Limb (tissue), 2 donors: ENCODE results near the gene MED26.

Experiments used
- DNase-seq, 2 donors: peaks; one replicate each; pipeline ENCODE4 v3.0.0-alpha.2; 2016; ENCODE audit errors: extremely low spot score in 2 of 2

The MED26 gene

DNA sequence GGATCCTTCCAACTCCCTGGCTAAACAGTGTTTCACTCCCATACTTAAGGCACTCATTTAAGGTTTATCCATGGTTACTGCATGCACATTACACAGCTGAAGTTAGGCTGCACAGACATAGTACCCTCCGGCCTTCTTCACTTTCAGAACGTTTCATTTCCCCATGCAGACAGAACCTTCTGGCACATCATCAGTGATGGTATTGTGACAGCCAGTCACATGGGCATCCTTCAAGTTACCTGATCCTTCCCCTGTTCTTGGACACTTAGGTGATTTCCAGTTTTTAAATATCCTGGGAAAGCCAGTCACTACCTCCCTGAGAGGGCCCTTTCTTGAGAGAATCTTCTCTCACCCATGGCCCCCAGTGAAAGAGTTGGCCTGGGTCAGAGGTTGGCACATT lies 22.8 kb upstream of the MED26 start:
- no peak for DNase-seq

DNA sequence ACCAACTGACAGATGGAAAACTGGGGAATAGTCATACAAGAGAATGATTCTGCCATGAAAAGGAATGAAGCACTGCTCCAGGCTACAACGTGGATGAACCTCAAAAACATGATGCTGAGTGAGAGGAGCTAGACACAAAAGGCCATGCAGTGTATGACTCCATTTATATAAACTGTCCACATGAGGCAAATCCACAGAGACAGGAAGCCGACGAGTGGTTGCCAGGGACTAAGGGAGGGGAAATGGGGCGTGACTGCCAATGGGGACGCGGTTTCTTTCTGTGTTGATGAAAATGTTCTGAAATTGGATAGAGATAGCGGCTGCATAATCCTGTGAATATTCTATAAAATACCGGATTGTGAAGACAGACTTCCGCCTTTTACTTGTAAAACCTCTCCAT lies 21.7 kb upstream of the MED26 start:
- DNase-seq, result no peak

DNA sequence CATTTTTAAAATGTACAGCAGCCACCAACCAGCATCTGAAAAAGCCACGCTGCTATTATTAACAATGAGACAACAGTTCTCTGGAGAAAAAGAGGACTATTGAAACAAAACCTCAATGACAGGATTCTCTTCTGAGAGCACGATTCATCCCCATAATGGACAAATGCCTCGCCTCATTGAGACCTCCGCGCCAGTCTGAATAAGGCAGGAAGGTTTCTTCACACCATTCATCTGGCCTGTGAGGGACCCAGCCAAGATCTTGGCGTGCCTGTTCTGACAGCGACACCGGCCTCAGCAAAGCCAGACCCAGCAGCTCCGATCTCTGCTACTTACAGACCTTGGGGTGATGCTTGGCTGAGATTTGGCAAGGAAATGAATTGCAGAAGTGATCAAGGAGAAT lies 17.1 kb upstream of the MED26 start:
- no peak for DNase-seq

DNA sequence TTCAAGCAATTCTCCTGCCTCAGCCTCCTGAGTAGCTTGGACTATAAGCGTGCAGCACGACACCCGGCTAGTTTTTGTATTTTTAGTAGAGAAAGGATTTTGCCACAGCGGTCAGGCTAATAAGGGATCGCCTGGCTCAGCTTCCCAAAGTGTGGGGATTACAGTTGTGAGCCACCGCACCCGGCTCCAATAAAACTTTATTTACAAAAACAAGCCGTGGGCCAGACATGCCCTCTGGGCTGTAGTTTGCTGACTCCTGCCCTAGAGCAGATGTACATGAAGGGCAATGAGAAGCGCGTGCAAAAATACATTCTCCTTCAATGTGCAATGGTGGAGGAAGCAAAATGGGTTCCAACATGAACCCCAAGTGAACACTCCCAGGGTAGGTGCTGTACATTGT lies 13.7 kb upstream of the MED26 start:
- no peak for DNase-seq

DNA sequence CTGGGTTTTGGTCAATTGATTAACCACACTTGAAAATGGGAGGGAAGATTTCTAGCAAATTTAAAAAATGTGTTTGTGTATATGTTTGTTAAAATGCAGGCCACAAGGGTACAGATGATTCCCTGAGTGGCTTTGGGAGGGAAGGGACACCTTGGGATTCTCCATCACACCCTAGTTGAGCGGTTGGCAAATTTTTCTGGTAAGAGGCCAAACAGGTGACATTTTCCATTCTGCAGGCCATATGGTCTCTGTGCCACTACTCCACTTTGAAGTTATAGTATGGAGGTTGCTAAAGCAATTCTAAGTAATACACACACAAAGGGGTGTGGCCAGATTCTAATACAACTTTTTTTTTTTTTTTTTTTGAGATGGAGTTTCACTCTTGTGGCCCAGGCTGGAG lies 12.9 kb upstream of the MED26 start:
- no peak for DNase-seq

DNA sequence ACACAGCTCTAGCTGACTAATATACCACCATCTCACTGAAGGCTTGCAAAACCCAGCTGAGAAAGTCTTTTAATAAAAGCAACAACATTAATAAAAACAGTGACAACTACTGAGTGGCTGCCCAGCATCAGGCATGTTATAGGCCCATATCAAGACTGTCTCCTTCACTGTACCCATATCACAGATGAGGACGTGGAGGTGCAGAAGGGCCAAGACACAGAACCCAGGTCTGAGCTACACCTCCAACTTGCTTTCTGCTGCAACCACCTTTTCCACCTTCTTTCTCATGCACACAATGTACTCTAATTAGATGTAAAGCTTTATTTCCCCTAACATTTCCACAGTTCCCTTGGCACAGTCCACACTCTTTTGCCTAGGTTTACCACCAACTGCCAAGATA lies 10.7 kb upstream of the MED26 start:
- no peak for DNase-seq

DNA sequence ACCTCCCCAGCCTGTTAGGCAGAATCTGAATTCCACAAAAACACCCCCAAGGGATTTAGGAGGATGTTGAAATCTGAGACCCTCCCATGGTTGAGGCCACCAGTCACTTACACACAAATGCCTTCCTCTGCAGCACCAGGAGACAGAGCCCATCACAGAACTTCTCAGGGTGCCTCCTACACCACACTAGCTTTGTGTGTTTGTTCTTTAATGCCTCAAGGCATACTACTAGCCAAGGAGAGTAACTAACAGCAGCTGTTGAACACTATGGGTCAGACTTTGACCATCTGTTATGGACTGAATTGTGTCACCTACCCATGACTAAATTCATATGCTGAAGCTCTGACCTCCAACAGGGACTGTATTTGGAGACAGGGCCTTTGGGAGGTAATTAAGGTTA lies 9.5 kb upstream of the MED26 start:
- DNase-seq, result no peak

DNA sequence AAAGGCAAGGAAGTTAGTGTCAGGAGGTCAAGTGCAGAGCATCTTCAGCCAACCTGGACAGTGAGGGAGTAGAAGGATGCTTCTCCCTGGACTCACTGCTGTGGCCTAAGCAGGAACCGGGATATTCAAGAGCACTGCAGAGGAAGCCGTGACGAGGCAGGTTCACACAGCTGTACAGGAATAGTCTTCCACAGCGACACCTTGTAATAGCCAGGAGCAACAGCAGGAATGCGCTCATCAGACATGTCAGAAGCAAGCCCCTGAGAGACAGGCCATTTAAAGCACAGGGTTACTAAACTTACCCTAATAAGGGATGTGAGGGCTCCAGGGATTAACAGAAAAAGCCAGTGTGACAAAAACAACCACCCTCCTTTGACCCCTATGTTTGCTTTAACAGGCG lies 3.5 kb upstream of the MED26 start:
- no peak for DNase-seq

DNA sequence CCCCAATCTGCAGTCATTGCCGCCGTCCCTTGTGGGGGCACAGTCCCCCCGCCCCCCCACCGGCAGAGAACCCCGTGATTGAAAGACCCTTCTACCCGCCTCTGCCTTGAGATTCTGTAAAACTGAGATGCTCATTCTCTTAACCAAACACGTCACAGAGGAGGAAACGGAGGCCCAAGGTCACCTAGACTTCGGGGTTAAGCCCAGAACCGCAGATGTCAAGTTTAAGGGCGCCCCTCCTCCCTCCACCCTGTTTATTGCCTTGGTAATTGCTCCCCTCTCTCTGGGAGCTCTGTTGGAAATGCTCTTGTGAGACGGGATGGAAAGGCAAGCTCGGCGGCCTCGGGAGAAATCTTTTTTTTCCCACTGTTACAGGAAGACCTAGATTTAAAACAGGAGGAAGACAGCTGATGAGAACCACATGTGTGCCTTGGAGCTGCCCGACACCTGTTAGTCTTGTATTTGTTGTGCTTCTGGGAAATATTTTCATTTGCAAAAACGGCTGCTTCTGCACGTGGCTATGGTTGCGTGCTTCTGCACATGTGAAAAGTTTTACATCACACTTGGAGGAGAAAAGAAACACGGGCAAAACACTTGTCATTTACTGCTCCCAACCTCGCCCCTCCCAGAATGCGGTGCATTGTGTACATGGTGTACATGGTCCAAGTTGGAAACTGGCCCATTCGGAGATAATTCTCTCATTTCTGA lies 1.1 kb upstream of the MED26 start:
- peak; percentile 57 to 89 for DNase-seq

DNA sequence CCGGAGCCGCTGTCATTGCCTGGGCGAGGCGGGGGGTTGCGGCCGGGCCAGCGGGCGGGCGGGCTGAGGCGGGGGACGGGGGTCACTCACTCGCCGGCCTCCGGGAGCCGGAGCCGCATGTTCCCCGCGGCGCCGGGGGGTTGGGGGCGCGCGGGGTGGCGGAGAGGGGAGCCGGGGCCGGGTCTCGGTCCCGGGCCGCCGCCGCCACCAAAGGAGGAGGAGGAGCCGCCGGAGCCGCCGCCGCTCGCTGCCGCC lies 149 bp downstream of the MED26 start:
- DNase-seq, result no peak

DNA sequence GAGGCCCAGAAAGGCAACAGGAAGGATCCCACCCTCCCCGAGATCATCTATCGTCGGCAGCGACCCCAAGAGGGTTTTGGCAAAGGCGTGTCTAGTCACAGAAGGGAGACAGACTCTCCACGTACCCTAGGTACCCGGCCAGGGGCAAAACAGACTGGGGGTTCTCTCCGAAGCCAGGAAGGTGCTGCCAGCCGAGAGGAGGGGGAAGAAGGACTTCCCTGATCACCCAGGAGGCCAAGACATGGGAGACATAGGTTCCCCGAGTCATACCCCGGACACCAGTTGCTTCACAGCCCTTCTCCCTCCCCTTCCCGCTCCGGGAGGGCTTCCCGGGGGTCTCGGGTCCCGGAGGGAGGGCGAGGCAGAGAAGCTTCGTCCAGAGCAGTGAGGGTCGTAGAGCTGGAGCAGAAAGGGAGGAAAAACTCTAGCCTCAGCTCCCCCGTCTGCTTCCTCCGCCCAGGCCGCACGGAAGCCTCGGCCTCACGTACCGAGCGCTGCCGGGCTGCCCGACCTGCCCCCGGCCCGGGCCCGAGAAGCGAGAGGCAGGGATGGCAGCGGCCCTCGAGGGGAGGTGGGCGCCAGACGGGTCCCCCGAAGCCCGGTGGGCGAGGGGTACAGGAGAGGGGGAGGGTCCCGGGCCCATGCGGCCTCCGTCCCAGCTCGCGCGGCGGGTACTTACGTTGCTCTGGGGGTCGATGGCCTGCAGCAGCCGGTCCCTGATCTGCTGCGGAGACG lies 644 bp downstream of the MED26 start:
- peak in 1 of 2 donors; percentile 40 for DNase-seq

DNA sequence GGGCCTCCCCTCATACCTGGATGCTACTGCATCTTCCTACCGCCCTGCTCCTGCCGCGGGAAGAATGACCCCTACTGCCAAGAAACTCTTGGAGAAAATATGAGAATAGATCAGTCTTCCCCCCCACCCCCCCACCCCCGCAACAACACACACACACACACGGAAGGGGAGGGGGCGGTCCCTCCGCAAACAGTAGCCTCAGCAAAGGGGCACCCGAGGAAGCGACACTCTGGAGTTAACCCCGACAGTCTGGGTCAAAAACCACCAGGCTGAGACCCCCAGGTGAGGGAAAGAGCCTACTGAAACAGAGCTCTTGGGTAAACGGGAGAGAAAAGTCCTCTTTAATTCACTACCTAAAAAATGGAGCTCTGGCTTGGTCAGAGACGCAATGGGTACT lies 1.2 kb downstream of the MED26 start:
- no peak for DNase-seq

DNA sequence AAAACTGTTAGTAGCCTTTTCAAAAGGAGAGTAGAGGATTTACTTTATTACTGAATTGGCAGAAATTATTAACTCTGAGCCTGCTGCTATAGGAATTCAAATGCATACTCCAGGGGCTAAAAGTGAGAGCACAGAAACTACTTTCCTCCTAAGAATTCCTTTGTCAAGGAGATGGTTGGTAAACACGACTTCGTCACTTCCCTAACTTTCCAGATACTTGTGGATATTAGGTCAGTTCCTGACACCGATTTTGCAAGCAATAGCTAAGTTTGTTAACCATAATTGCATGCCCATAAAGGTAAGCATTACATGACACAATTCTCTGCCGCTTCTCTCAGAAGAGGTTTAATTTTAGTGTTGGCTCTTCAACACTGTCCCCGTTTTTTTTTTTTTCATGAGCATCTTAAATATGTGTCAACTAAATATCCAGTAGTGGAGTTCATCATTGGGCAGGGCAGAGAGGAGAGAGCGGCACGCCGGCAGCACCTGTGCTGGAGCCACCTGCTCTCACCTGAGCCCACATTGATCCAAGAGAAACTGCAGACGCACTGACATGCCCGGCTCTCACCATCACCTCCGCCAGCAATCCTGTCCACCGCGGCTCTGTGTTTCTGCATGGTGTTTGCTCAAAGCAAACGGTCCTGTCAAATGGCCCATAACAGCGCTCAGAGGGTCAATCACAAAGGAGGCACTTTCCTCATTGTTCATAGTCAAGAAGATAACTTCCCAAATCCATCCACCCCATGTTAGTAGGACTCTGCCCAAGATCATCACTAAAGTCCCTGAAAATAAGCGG lies 2.6 kb downstream of the MED26 start:
- no peak for DNase-seq

DNA sequence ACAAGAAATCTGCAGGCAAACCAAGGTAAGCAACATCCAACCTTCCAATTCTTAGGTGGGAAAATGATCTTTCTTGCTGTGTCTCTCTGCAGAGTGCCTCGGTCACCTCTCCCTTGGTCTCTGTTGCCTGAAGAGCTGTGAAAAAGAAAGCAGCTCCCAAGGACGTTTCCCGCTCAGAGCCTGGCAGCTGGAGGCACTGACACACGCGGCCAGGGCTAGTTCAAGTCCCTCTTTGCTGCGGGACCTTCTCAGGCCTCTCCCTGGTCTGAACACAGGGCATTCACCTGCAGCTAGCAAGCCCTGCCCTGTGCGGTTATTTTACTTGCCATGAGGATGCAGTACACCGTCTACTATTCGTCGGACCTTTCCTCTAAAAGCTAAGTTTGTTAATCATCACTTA lies 3.8 kb downstream of the MED26 start:
- no peak for DNase-seq

DNA sequence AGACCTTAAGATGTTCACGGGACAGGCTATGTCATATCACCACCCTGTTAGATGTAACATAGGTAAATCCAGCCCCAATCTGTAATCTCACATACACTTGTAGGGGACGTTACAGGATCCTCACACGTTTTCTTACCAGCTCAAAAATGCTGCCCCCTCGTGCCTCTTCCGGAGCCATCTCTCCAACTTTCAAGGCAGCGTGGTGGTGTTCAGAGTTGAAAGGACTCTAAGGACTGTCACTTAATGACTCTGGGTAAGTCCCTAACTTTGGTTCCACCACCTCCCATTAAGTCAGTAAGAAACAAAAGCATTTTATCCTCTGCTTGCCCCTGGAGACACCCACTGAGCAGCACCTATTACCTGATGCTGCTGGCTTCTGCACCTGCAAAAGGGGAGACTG lies 4.4 kb downstream of the MED26 start:
- no peak for DNase-seq

DNA sequence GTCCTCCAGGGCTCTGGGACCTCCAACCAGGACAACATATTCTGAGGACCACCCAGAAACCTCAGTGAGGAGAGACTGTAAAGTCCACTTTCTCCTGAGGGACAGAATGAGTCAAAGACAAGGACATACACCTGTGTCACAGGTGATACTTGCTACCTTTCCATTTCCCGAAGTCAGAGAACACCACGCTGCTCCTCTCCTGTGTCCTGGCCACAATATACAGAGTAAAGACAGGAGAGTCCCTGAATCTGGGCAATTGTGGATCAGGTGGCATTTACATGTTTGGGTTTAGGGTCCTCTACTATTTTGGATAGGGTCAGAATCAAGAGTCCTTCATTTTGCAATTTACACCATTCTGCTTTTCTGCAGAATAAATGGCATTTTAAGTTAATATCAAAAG lies 4.9 kb downstream of the MED26 start:
- DNase-seq, result no peak

DNA sequence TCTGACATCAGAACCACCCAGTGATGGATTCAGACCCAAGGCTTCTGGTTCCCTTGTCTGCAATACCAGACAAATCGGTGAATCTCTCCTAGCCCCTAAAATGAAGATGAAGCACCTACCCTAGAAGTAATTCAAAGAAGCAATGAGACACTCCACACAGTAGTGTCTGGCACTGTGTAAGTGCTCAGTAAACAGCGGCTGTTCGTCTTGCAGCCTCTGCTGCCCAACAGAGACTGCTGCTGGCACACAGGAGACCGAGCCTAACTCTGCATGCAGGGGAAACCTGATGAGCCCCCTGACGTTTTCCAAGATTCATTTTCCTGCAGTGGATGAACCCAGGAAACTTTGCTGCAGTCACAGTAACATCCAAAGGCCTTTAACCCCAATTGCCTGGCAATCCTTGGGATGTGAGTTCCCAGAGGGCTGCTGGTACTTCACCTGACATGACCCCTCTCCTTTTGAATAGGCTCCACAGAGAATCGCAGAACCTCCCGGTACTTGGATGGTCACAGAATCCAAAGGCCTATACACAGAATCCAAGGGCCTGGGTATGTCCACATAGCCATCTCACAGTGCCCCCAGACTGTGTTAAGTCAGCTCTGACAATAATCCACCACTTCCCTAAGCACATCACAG lies 6.7 kb downstream of the MED26 start:
- no peak for DNase-seq

DNA sequence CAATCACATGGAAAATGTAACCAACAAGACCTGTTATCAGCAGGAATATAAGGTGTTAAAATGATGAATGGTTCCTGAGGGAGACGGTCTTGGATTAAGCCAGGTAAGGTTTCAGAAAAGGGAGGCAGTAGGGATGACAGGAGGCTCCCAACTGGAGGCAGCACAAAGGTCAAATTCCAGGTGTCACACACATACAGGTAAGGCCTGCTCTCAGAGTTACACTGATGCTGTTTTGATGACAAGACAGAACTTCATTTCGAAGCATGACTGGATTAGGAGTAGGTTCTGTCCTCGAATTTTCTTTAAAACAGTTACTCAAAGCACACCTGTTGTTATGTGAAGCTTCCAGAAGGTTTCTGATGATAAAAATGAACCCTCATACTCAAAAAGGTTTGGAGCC lies 7.4 kb downstream of the MED26 start:
- DNase-seq, result no peak

DNA sequence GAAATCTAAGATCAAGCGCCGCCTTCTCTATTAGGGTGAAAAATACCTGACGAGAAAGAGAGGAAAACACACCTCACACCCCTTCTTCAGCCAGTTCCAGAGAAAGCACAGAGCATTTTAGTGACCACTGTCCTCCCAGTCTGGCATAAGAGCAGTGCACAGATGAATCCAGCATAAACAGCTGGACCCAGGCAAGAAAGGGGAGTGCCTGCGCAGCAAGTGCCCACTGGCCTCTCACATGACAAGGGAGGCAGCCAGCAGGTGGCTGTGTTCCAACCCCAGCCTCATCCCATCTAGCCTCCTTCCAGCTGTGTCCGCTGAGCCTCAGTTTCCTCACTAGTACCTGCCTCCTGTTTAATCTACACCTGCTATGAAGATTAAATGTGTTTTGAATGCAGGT lies 8.0 kb downstream of the MED26 start:
- DNase-seq, result no peak

DNA sequence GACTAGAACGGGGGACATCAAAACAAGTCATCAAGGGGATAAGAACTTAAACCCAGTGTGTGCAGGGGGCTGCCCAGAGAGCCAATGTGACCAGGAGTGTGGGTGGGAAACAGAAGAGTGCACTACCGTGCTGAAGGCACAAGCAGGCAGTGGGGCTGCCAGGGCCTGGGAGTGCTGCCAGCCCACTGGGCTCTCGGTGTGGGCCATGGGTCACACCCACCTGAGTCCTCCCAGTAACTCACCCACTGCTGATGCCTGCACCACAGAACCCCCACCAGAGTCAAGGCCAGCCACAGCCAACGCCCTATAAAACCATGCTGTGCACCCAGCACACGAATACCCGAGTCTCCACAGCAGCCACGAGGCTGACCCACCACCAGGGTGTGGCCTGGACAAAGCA lies 8.5 kb downstream of the MED26 start:
- no peak for DNase-seq

DNA sequence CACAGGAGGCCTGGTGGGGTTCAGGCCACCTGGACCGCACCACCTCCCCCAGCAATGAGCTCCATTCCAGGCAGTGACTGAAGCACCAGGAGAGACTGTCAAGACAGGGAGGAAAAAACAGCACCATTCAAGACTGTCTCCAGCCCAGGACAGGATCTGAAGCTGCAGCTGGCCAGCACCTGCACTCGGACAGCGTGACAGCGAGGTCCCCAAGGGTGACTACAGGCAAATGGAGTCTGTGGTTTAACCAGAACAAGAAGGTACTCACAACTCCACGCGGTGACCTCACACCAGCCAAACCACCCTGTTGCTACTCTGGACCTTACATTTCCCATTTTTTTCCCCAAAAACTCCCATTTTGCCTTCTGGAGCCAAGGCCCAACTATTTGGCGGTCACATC lies 9.8 kb downstream of the MED26 start:
- no peak for DNase-seq

DNA sequence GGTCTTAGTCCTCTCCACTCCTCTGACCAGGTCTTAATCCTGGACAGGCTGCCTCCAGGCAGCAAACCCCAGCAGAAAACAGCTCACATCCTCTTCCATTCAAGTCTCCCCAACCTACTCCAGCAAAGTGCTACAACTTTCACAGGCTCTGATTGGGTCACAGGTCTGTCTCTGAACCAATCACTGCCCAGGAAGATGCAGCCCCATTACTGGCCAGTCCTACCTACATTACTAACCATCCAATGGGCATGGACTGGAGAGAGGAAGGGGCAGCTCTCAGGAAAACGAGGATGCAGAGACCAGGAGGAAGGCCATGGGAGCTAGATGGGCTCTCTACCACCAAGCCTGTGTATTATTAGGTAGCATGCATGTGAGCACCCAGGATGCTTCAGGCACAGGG lies 12.2 kb downstream of the MED26 start:
- no peak for DNase-seq
